CD4-positive, alpha-beta T cell treated with Interleukin-2 at 100 ng/mL for 4 hours (primary cell): ENCODE results near the gene NSDHL.
A peak's percentile ranks its signal among the peaks of the same experiment; 100 is the strongest.
"Not testable (repeated sequence)": the region's sequence is repeated elsewhere in the genome, so short reads cannot be mapped to it uniquely, and the experiment has no call there.

Source experiments
- DNase-seq: peaks from one replicate; pipeline ENCODE4 v3.0.0-alpha.2; 2020; ENCODE audit warnings: low spot score

NSDHL gene

DNA sequence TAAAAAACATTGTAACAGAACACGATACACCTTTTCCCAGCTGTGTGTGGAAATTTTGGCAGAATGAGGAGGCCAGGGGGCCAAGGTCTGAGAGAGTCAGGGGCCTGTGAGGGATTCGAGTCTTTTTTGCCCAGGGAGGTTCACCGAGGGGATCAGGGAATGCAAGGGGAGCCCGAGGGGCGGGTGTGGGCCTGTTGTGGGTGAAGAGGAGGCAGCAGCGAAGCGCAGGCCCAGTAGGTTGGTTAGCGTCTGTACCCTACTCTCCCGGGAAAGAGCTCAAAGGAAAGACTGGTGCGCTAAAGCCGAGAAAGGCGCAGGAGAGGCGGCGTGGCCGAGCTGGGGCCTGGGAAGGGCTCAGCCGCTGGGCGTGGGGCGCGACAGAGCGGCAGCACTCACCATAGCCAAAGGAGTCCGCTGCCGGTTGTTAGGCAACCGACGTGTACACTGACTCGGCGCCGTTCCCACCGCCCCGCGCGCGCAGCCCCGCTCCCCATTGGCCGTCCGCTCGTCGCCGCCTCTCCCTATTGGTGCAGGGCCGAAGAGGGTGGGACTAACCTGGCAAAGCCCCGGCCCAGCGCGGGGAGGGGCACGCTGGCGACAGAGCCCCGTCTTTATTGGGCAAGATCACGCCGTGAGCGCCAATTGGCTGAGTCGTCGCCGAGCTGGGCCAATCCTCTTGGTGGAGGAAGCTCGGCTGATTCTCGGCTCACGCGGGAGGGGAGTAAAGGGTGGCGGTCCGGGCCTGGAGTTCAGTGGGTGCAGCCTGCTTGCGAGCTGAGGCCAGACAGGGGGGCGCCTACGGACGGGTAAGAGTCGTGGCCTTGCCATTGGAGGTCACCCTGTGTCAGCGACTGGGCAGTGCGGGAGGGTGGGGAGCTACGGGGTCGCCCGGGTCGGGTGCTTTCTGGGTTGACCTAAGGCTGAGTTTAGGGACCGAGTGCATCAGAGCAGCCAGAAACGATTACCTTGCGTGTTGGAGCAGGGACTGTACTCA lies at the start of gene NSDHL, which contains the start of gene CETN2:
TSS of gene NSDHL (plus strand) at position 752 of the 994 bp plus-strand sequence. CDS start 15,262 bp downstream, outside the sequence.
TSS of gene CETN2 (minus strand) at position 446 of the 994 bp plus-strand sequence. CDS start at position 399, 47 bp downstream.
- DNase-seq: peak; percentile 95

DNA sequence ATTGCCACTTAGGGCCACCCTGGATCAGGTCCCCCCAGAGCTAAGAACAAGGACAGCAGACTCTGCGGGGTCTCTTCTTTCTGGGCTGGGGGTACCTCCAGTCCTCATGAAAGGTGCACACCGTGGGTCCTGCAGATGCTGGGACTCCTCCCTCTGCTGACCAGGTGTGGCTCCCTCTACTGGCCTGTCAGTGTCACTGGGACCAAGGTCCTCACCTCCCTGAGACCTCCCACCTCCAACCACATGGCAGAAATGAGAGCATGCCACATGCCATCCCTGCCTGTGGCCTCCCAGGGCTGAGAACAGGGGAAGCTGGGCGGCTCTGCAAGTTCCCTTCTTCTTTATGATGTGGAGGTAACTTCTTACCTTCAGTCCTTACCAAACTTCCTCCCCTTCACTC lies 43.8 kb upstream of the NSDHL start:
- not testable (repeated sequence) for DNase-seq

DNA sequence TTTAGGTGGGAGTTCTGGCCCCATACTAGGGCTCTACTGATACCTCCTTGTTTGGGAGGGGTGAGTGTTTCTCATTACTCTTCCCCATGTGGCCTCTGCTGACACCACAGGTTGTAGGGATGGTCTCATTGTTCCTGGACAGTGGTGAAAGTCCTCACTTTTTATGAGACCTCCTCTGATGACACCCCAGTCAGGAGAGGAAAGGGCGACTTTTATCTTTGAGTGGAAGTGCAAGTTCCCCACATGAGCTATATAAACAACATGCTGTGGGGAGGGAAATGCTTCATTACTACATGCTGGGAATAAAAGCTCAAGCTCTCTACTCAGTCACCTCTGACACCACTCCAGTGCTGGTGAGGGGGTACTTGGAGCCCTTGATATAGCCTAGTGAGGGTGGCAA lies 31.9 kb upstream of the NSDHL start:
- no peak for DNase-seq

DNA sequence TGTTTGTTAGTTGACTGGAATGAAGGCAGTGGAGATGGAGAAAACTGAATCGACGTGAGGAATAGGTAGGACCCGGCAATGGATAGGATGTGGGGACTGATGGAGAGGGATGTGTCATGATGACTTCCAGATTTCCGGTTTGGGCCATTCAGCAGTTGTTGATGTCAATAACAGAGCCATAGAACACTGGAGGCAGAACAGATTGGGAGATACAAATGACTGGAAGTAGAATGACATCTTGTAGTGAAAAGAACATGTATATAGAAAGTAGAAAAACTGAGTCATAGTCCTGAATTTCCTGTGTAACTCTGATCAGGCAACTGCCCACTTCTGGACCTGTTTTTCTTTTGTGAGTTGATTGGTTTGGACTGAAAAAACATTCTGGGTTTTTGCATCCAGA lies 24.8 kb upstream of the NSDHL start:
- DNase-seq: no peak

DNA sequence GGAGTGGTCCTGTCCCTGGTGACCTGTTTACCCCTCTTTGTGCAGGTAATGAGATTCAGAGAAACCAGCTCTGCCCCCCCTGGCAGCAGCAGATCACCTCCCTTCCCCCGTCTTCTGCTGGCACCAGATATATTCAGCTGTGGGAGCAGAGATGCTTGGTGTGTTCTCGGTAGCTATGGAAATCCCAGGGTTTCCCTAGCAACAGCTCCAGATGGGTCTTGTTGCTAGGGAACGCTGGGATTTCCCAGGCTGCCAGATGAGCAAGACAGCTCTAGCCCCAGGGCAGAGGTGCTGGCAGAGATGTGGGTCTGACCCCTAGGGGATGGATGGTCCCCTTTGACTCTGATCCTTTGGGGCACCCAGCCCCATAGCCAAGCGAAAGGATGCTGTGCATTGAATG lies 20.5 kb upstream of the NSDHL start:
- no peak for DNase-seq

DNA sequence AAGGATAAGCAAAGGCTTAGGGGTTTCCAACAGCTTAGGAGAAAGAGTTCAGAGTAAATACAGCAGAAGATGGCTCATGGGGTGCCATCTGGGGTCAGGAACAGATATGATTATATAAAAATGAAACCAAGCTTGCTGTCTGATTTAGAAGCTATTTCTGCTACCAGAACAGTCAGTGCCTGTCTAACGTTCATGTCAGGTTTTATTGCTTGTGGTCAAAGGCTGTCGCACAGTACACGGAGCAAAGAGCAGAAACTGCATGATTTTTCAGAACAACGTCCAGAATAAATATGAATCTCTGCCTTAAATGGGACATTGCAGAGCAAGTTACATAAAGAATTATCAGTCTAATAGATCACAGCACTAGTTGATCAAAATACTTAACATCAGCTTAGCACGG lies 17.7 kb upstream of the NSDHL start:
- no peak for DNase-seq

DNA sequence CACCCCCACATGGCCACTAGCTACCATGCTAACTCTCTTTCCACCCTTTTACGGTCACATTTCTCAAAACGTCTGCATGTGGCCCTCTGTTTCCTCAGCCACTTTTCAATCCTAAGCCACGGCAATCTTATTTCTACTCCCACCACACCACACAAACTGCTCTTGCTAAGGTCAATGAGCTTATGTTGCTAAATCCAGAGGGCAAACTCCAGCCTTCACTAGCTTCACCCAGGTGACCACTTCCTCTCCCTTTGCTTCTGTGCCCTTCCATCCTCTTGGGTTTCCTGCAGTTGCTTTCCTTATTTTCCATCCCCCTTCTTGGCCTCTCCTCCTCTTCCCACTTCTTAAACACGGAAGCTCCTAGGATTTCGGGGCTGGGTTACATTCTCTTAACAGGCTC lies 16.8 kb upstream of the NSDHL start:
- DNase-seq: no peak

DNA sequence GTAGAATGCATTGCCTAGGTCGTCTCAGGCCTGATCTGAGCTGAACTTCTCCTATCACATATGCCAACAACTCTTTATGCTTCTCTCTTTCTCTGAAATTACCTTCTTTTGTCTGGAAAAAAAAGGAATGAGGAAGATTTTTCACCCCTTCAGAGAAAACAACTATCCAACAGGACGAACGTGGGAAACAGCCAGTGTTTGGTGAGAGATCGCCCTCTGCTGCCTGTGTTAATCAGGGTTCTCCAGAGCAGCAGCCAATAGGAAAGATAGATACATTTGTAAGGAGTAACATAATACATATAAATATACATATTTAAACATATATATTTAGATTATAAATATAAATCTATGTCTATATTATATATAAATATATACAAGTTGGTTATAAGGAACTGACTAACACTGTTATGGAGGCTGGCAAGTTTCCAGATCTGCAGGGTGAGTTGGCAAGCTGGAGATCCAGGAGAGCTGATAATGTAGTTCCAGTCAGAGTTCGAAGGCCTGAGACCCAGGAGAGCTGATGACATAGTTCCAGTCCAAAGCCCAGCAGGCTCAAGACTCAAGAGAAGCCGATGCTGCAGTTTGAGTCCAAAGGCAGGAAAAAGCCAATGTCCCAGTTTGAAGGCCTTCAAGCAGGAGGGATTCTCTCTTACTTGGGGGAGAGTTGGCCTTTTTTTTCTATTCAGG lies 13.6 kb upstream of the NSDHL start:
- DNase-seq: no peak

DNA sequence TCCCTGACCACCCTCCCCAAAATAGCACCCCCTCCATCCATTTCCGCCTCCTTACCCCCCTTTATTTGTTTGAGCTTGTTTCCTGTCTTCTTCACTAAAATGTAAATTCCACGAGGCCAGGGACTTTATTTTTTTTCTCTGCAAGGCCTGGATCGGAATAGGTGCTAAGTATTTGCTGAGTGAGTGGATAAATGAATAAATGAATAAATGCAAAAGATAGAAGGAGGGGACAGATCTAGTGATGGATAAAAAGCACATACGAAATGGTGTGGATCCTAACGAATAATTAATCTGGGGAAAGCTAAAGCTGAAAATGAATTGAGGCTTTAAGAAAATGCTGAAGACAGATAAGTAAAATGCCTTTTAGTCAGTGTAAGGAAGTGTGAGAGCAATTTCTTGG lies 12.5 kb upstream of the NSDHL start:
- no peak for DNase-seq

DNA sequence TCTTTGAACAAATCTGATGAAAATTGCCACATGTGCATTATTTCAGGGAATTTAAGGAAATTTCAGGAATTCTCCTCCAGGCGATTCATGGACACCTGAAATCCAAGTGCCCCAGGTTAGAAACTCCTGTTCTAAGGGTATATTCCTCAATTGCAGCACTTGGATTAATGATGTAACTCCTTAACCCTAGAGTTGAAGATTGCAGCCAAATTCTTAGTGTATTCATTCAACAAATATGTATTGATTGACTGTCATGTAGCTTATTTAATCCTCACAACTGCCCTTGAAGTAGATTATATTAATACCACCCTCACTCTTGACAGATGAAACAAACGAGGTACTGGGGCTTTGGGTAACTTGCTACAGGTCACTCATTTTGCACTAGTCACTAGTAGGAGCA lies 11.6 kb upstream of the NSDHL start:
- DNase-seq: no peak

DNA sequence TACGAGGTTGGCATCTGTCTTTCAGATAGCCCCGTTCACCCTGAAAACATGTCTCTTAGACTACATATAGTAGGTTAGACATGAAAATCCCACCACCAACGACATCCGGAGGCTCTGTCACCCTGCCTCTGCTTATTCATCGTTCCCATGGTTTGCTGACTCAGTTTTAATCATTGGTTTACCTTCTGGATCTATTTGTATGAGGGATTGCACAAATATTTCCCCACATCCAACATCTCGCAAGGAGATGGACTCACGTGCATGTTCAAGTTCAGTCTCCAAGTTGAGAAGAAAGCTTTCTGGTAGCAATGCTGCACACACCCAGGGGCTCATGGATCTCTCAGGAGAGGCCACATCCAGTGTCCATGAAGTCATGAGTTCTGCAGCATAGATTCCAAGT lies 11.1 kb upstream of the NSDHL start:
- DNase-seq: no peak

DNA sequence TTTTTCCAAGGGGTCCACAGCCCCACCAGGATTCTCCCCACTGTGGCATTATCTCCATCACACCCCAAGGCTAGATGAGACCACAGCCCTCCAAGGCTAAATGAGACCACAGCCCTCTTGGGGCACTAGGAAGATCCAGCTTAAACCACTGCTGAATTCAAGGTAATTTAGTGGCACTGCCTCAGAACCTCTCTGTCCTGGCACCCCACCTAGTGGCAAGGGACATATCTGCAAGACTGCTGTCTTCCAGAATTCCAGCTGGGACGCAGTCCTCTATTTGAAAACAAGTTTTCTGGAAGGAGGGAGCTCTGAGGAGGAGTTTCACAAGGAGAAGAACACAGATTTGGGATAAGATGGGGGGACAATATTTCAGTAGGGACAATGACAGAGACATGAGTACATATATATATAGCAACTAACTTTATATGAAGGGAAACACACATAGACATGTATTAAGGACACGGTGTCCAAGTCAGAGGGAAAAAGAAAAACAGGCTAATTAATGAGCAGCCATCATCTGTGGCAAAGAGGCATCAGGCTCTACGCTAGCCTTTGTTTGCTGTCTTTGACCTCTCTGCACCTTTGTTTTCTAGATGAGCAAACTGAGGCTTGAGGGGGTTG lies 9.6 kb upstream of the NSDHL start:
- DNase-seq: peak; percentile 1

DNA sequence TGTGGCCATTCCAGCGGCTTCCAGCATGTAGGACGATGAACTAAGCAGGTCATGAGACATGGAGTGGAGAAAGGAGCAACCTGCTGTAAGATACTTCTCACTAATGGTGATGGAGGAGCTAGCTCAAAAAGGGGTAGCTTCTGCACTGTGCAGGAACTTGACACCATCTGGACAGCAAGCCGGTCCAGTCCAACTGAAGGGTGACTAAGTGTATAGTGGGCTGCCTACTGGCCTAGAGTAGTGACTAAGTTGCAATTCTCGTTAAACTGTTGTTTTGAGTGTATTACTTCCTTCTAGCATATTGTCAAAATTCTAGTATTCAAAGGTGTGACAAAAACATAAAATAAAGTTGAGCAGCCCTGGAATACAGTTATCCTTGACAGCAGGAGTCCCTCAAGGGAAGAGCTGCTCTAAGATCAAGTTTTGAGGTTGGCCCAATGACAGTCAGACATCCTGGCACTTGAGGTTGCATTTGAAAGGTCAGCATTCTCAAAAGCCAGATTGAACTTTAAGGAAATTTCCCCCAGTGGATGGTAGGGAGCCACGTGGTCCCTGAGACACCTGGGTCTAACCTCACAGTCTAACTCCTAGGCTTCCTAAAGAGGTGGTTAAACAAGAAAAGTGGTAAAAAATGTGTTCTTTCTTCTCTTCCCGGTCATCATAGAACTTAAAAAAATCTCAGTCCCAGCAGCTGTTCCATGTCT lies 8.3 kb upstream of the NSDHL start:
- no peak for DNase-seq

DNA sequence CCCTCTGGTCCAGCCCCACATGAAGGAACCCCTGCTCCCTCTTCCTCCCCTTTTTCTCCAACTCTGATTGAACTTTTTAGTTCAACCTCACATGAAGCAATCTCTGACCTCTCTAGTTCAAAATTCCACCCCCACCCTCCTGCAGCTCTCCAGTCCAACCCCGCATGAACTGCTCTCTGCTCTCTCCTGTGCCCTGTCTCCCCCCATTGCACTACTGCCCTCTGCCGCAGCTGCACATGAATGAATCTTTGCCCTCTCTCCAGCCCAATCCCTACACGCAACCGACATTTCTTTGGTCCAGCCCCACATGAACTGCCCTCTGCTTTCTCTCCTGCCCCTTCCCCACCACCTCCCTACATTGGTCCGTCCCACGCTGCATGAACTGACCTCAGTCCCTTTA lies 7.2 kb upstream of the NSDHL start:
- DNase-seq: no peak

DNA sequence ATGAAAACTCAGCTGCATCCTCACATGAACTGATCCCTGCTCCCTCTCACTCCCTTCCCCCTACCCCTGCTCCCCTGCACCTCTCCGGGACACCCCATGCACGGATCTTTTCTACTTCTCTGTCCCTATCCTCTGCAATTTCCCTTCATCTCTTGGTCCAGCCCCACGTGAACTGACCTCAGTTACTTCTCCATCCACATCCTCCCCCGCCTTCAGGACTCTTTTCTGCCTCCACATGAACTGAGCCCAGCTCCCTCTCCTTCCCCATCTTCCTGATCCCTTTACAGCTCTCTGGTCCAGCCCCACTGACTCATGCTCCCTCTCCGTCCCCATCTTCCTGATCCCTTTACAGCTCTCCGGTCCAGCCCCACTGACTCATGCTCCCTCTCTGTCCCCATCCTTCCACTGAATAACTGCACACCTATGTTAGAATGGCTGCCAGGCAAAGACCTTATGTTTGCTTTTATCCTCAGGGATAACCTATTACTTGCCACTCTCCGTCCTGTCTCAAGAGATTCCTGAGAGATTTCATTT lies 6.0 kb upstream of the NSDHL start:
- DNase-seq: no peak

DNA sequence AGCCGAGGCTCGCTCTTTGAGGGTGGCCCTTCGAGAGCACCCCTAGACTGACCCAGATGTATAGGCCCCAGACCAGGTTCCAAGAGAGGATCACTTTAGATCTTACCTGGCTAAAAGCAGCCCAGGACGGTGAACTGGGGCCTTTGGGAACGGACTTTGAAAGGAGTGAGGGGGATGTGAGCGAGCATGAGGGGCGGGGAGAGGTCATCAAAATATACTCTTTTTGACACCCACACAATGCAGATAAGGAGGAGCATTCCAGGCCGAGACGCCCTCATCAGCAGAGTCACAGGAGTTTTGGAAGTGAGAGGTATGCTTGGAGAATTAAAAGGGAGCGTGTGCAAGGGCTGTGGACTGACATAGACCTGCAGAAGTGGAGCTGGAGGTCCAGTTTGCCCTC lies 528 bp downstream of the NSDHL start:
- DNase-seq: no peak

DNA sequence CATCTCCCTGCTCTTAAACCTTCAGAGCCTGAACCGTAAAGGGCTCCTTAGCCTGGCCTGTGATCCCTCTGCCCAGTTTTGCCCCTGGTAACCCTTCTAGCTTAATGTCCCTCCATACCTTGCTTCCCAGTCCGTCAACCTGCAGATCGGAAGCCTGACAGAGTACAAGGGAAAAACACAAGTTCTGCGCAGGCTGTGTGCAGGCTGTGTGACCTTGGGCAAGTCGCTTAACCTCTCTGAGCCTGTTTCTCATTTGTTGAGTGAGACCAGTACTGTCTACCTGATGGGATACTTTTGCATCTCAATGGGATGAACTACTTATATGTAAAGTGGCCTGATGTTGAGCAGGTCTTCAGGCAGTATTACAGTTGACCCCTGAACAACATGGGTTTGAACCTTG lies 1.7 kb downstream of the NSDHL start:
- DNase-seq: no peak

DNA sequence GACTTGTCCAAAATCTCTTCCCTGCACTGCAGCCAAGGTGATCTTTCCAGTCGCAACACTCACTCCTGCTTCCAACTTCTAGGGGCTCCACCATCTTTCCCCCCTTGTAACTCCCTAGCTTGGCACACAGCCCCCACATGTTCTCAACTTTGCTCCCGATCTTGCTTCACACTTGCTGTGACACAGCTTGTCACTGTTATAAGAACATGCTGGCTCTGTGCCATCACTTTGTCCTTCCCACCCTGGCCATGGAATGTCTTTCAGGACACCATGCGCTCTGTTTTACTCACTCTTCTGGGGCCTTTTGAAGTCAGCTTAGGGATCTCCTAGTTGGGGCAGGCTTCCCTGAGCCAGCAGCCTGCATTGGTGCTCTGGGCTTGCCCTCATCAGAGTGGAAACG lies 2.5 kb downstream of the NSDHL start:
- DNase-seq: no peak

DNA sequence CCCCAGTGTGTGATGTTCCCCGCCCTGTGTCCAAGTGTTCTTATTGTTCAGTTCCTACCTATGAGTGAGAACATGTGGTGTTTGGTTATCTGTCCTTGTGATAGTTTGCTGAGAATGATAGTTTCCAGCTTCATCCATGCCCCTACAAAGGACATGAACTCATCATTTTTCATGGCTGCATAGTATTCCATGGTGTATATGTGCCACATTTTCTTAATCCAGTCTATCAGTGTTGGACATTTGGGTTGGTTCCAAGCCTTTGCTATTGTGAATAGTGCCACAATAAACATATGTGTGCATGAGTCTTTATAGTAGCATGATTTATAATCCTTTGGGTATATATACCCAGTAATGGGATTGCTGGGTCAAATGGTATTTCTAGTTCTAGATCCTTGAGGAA lies 4.6 kb downstream of the NSDHL start:
- not testable (repeated sequence) for DNase-seq

DNA sequence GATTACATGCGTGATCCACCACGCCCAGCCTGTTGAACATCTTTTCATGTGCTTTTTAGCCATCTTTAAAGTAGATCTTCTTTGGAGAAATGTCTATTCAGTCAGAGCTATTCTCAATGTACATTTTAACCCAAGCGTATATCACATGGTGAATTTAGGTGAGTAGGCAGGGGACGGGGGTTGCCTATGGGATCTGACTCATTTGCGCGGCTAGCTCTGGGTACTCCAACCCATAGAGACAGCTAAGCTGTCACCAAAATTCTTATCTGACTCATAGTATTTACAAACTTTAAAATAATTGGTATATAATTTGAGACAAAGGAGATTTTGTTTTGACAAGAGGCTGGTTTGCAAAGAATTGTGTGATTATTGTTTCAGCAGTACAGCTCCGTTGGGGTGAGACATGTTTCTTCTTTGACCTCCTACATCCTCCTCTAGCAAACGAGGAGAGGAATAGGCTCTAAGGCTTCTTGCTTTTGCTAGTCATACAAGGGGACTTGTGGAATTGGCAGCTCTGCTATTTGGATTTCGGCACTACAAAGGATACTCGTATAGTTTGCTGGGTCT lies 12.0 kb downstream of the NSDHL start:
- DNase-seq: no peak

DNA sequence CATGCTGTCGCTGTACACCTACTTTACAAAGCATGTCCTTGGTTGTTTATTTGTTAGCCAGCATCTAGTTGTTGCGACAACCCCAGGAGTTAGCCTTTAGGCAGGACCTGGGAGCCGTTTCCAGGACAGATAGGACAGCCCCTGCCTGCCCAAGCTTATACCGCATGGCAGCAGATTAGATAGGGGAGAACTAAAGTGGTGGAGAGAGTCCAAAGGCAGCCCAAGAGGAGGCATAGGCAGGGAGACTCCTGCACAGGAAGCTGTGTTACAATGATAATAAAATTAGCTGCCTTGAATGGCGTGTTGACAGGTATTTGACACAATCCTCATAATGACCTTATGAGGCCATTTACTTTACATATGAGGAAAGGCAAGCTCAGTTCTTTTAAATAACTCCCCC lies 13.0 kb downstream of the NSDHL start:
- no peak for DNase-seq
